ENCODE results near the gene FOXR1.
A peak's percentile ranks its signal among the peaks of the same experiment; 100 is the strongest.

GRCh38 chr11:119030329-119031047 lies 58.9 kb downstream of the FOXR1 start, which contains the start of gene SLC37A4:
- TF ChIP-seq CTCF (IDR thresholded peaks at IDR 0.05; ENCODE audit: poor library complexity, severe bottlenecking), result no peak
- no peak for TF ChIP-seq RAD21 (conservative IDR thresholded peaks at IDR 0.05)
- no peak for TF ChIP-seq REST (IDR thresholded peaks at IDR 0.05; ENCODE audit: borderline replicate concordance)
- peak; percentile 81 for TF ChIP-seq POLR2AphosphoS5 (IDR thresholded peaks at IDR 0.05)
- peak; percentile 86 for TF ChIP-seq MXI1 (conservative IDR thresholded peaks at IDR 0.05; ENCODE audit: poor library complexity, severe bottlenecking)
- TF ChIP-seq EP300 (conservative IDR thresholded peaks at IDR 0.05; ENCODE audit: poor library complexity, severe bottlenecking), result peak; percentile 20
- TF ChIP-seq EZH2 (IDR thresholded peaks at IDR 0.05; ENCODE audit: borderline replicate concordance, insufficient read depth, low read length, poor library complexity, severe bottlenecking), result no peak

Data from neural cell (in vitro differentiated cells).